ENCODE results near the gene PTPN20.

PTPN20 gene

GRCh38 chr10:47035171-47035818 is 124.1 kb downstream of the PTPN20 start:
- no peak for DNase-seq

- no peak for DNase-seq
Measured at GRCh38 chr10:47035819-47036337, 124.7 kb downstream of the PTPN20 start.

- no peak for DNase-seq
Measured at GRCh38 chr10:47036771-47037170, 125.5 kb downstream of the PTPN20 start.

- no peak for DNase-seq
Measured at GRCh38 chr10:47037654-47038425, 126.6 kb downstream of the PTPN20 start.

GRCh38 chr10:47038881-47039561 is 127.8 kb downstream of the PTPN20 start:
- no peak for DNase-seq

- DNase-seq, result no peak
Measured at GRCh38 chr10:47039562-47039913, 128.3 kb downstream of the PTPN20 start.

GRCh38 chr10:47040041-47040491 is 128.8 kb downstream of the PTPN20 start:
- DNase-seq, result no peak

GRCh38 chr10:47040681-47041080 is 129.5 kb downstream of the PTPN20 start:
- DNase-seq, result no peak

GRCh38 chr10:47041396-47042198 is 130.4 kb downstream of the PTPN20 start:
- DNase-seq, result no peak

GRCh38 chr10:47042199-47042473 is 130.9 kb downstream of the PTPN20 start:
- DNase-seq, result no peak

- DNase-seq, result no peak
Measured at GRCh38 chr10:47042780-47043750, 131.8 kb downstream of the PTPN20 start.

- DNase-seq, result no peak
Measured at GRCh38 chr10:47043928-47044538, 132.8 kb downstream of the PTPN20 start.

- no peak for DNase-seq
Measured at GRCh38 chr10:47044741-47045140, 133.5 kb downstream of the PTPN20 start.

GRCh38 chr10:47045331-47045861 is 134.2 kb downstream of the PTPN20 start:
- DNase-seq, result no peak

GRCh38 chr10:47046321-47047126 is 135.3 kb downstream of the PTPN20 start:
- no peak for DNase-seq

- DNase-seq, result no peak
Measured at GRCh38 chr10:47047127-47047504, 135.9 kb downstream of the PTPN20 start.

GRCh38 chr10:47047577-47048525 is 136.6 kb downstream of the PTPN20 start:
- peak; percentile 66 for DNase-seq

GRCh38 chr10:47048526-47048905 is 137.3 kb downstream of the PTPN20 start:
- no peak for DNase-seq

All from activated T-cell treated with anti-CD3 and anti-CD28 coated beads for 4 hours (primary cell).